ENCODE measurements around the gene SMIM43.

DNA sequence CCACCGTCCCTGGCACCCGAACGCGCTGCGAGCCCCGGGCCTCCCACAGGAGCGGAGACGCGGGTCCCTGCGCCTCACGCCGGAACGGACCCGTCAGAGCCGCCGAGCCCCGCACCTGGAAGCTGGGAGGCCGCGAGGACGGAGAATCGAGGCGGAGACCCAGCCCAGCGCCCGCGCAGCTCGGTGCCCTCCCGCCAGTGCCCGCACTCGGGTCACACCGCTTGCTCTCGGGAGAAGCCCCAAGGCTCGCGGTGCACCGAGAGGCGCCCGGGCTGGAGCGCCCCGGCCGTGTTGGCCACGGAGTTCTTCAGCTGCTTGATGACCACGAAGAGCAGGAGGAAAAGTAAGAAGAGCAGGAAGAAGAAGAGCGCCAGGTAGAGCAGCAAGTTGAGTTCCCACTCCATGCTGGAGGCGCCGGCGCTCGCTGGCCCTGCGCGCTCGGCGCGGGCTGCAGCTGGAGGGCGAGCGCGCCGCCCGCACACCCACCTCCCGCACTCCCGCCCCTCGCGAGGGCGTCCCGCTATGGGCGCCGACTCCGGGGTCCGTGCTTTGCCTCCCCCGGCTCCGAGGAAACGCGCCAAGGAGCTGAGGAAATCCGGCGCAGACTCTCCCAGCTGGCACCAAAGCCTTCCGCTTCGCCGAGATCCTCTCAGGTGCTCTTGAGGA is at the start of gene SMIM43:
- TF ChIP-seq, protein P1, sequence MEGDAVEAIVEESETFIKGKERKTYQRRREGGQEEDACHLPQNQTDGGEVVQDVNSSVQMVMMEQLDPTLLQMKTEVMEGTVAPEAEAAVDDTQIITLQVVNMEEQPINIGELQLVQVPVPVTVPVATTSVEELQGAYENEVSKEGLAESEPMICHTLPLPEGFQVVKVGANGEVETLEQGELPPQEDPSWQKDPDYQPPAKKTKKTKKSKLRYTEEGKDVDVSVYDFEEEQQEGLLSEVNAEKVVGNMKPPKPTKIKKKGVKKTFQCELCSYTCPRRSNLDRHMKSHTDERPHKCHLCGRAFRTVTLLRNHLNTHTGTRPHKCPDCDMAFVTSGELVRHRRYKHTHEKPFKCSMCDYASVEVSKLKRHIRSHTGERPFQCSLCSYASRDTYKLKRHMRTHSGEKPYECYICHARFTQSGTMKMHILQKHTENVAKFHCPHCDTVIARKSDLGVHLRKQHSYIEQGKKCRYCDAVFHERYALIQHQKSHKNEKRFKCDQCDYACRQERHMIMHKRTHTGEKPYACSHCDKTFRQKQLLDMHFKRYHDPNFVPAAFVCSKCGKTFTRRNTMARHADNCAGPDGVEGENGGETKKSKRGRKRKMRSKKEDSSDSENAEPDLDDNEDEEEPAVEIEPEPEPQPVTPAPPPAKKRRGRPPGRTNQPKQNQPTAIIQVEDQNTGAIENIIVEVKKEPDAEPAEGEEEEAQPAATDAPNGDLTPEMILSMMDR (conservative IDR thresholded peaks at IDR 0.05 in 1 of 2, IDR thresholded peaks at IDR 0.05 in 1 of 2; ENCODE audit: low read depth in 1 of 2, low read length in 2 of 2): no peak
- no peak for TF ChIP-seq EZH2 (IDR thresholded peaks at IDR 0.05; ENCODE audit: low read length, missing control alignments)

Data from fibroblast of lung (primary cell).